Loucy (cell line): ENCODE data around the gene RPL13.

Experiments used
- H2AFZ ChIP-seq: fragments of 200-600 bp; sonication (generic); 2 replicates; pipeline ENCODE4 v1.6.0; 2016; ENCODE audit warnings: antibody characterized with exemption, mild to moderate bottlenecking, low read length, moderate library complexity
- H3F3A ChIP-seq: fragments of 200-600 bp; 2 replicates; pipeline ENCODE4 v1.6.0; 2016; ENCODE audit warnings: antibody characterized with exemption, low read depth, mild to moderate bottlenecking
- H3K27me3 ChIP-seq: fragments of 200-600 bp; sonication (generic); 2 replicates; pipeline ENCODE4 v1.6.1; 2014; ENCODE audit warnings: low read length, mild to moderate bottlenecking; ENCODE audit not compliant: insufficient read depth, poor library complexity, severe bottlenecking
- H3K36me3 ChIP-seq: fragments of 200-600 bp; sonication (generic); 2 replicates; pipeline ENCODE4 v1.6.1; 2016; ENCODE audit warnings: low read length; ENCODE audit not compliant: insufficient read depth
- H3K4me1 ChIP-seq: fragments of 200-600 bp; sonication (generic); 2 replicates; pipeline ENCODE4 v1.5.1; 2014; ENCODE audit warnings: low read length, mild to moderate bottlenecking; ENCODE audit not compliant: insufficient read depth, poor library complexity, severe bottlenecking
- H3K4me2 ChIP-seq: fragments of 200-600 bp; sonication (generic); 2 replicates; pipeline ENCODE4 v1.6.0; 2014; ENCODE audit warnings: antibody characterized with exemption, low read length, low read depth, mild to moderate bottlenecking; ENCODE audit not compliant: poor library complexity, severe bottlenecking
- H3K4me3 ChIP-seq: fragments of 200-600 bp; sonication (generic); 2 replicates; pipeline ENCODE4 v1.5.1; 2014; ENCODE audit warnings: low read length, mild to moderate bottlenecking, mixed read lengths; ENCODE audit not compliant: poor library complexity, severe bottlenecking
- H3K79me2 ChIP-seq: fragments of 200-600 bp; sonication (generic); 2 replicates; pipeline ENCODE4 v1.6.1; 2014; ENCODE audit warnings: low read length; ENCODE audit not compliant: insufficient read depth
- H3K9ac ChIP-seq: fragments of 200-600 bp; sonication (generic); 2 replicates; pipeline ENCODE4 v1.6.0; 2014; ENCODE audit warnings: mild to moderate bottlenecking, low read depth, low read length, moderate library complexity; ENCODE audit not compliant: poor library complexity, severe bottlenecking
- H3K9me2 ChIP-seq: fragments of 200-600 bp; sonication (generic); replicated peaks from 2 replicates; pipeline ENCODE4 v1.6.1; 2016; ENCODE audit warnings: low read depth, low read length, mixed read lengths
- H3K9me3 ChIP-seq: fragments of 200-600 bp; sonication (generic); 2 replicates; pipeline ENCODE4 v1.6.1; 2014; ENCODE audit warnings: mild to moderate bottlenecking, antibody characterized with exemption, low read length, low read depth; ENCODE audit not compliant: insufficient read depth
- H4K20me1 ChIP-seq: fragments of 200-600 bp; sonication (generic); 2 replicates; pipeline ENCODE4 v1.6.0; 2014; ENCODE audit warnings: antibody characterized with exemption, low read length, mild to moderate bottlenecking; ENCODE audit not compliant: insufficient read depth, poor library complexity, severe bottlenecking
- EZH2phosphoT487 ChIP-seq: fragments of 200-600 bp; IDR thresholded peaks from 2 replicates; pipeline ENCODE4 v1.6.1; 2018; ENCODE audit warnings: antibody characterized with exemption, mild to moderate bottlenecking, moderate library complexity, borderline replicate concordance
- TF ChIP-seq, protein P1 (sequence below): fragments of 200-600 bp; sonication (generic); conservative IDR thresholded peaks from 2 replicates; pipeline ENCODE4 v1.5.1; 2014; ENCODE audit warnings: mild to moderate bottlenecking, antibody characterized with exemption, low read length

RPL13 gene

DNA sequence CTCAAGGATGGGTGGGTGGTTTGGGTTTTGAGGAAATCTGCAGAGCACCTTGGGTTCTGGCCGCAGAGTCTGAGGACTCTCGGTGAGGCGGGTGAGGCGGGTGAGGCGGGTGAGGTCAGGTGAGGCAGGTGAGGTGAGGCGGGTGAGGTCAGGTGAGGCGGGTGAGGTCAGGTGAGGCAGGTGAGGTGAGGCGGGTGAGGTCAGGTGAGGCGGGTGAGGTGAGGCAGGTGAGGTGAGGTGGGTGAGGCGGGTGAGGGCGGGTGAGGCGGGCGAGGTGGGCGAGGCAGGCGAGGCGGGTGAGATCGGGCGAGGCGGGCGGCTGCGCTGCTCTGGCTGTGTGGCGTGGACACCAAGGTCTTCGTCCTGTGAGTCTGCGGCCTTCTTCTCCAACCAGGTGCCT lies 24.1 kb upstream of the RPL13 start:
- Histone ChIP-seq H3K9me3 (no peaks in the 10 kb centered on the region), H3K4me1 (no peaks in the 10 kb centered on the region), H3K4me2 (no peak overlapping the region), H3K27me3 (no peaks in the 10 kb centered on the region), H2AFZ (no peak overlapping the region), H3K79me2 (no peaks in the 10 kb centered on the region), H3F3A (no peaks in the 10 kb centered on the region), H3K36me3 (no peaks in the 10 kb centered on the region), H3K9me2 (no peaks in the 10 kb centered on the region), H4K20me1 (no peaks in the 10 kb centered on the region), H3K9ac (no peak overlapping the region), H3K4me3 (no peak overlapping the region)
- TF ChIP-seq, protein P1, sequence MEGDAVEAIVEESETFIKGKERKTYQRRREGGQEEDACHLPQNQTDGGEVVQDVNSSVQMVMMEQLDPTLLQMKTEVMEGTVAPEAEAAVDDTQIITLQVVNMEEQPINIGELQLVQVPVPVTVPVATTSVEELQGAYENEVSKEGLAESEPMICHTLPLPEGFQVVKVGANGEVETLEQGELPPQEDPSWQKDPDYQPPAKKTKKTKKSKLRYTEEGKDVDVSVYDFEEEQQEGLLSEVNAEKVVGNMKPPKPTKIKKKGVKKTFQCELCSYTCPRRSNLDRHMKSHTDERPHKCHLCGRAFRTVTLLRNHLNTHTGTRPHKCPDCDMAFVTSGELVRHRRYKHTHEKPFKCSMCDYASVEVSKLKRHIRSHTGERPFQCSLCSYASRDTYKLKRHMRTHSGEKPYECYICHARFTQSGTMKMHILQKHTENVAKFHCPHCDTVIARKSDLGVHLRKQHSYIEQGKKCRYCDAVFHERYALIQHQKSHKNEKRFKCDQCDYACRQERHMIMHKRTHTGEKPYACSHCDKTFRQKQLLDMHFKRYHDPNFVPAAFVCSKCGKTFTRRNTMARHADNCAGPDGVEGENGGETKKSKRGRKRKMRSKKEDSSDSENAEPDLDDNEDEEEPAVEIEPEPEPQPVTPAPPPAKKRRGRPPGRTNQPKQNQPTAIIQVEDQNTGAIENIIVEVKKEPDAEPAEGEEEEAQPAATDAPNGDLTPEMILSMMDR = no peak
- TF ChIP-seq EZH2phosphoT487 = no peak

DNA sequence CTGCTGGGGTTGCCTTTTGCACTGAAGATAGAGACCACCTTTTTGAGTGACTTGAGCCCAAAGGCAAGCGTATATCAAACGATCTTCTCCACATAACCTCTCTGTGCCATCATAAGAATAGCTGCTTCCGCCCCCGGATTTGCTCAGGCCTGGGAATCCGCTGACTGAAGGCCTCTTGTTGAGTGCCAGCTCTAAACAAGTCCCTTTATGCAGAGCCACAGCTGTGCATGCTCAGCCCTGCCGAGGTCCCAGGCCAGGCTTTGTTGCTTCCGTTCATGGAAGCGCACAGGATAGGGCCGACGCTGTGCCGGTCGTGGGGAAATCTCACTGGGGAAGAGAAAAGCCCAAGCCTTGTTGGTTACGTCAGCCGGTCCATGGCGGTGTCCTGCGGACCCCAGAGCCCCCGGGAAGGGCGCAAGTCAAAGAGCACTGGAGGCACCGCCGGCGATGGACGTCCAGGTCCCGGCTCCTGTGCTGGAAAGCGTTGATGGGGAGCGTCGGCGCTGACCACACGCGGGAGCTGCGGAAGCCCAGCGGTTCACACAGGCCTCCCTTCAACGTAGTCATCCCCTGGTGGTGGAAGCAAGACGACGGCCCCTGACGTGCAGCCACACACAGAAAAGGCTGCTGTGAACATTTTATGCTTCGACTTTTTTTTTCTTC lies 23.5 kb upstream of the RPL13 start:
- no peaks in the 10 kb centered on the region for H3F3A ChIP-seq
- H3K79me2 ChIP-seq = no peaks in the 10 kb centered on the region
- no peak overlapping the region for H2AFZ ChIP-seq
- no peak overlapping the region for H3K4me2 ChIP-seq
- no peaks in the 10 kb centered on the region for H3K36me3 ChIP-seq
- H3K9ac ChIP-seq = no peak overlapping the region
- H3K4me1 ChIP-seq = no peaks in the 10 kb centered on the region
- no peak overlapping the region for H3K4me3 ChIP-seq
- no peaks in the 10 kb centered on the region for H3K9me2 ChIP-seq
- TF ChIP-seq, protein P1 = no peak
- no peaks in the 10 kb centered on the region for H3K27me3 ChIP-seq
- no peaks in the 10 kb centered on the region for H4K20me1 ChIP-seq
- no peaks in the 10 kb centered on the region for H3K9me3 ChIP-seq

DNA sequence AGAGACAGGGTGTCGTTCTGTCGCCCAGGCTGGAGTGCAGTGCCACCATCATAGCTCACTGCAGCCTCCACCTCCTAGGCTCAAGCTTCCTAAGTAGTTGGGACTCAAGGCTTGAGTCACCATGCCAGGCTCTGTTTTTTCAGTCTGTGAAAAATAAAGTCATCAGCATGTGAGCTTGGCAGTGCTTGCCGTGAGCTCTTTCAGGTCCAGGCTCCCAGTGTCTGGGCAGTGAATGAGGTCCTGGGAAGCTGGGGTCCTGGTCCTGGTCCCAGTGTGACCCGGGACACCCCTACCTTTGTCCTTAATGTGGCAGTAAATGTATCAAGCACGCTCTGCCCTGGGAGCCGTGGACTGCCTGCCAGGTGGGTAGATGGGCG lies 22.9 kb upstream of the RPL13 start:
- H3K79me2 ChIP-seq = no peaks in the 10 kb centered on the region

More for the DNA sequence above, 22.9 kb upstream of the RPL13 start:
- Histone ChIP-seq H3K4me2 (no peak overlapping the region), H3K9ac (no peak overlapping the region), H2AFZ (no peak overlapping the region), H4K20me1 (no peaks in the 10 kb centered on the region), H3K36me3 (no peaks in the 10 kb centered on the region), H3K4me3 (no peak overlapping the region), H3K9me3 (no peaks in the 10 kb centered on the region), H3K27me3 (no peaks in the 10 kb centered on the region), H3F3A (no peaks in the 10 kb centered on the region), H3K9me2 (no peaks in the 10 kb centered on the region), H3K4me1 (no peaks in the 10 kb centered on the region)
- TF ChIP-seq, protein P1 = no peak
